OCI-LY7 (cell line): Measurements from ENCODE around the gene NLGN1.

Experiments
- CTCF ChIP-seq: fragments of 200-600 bp; sonication (generic); conservative IDR thresholded peaks from 2 replicates; pipeline ENCODE4 v1.5.1; 2014; ENCODE audit warnings: mild to moderate bottlenecking, antibody characterized with exemption, low read length, moderate library complexity, mixed read lengths
- EZH2phosphoT487 ChIP-seq: fragments of 200-600 bp; sonication (generic); IDR thresholded peaks from 2 replicates; pipeline ENCODE4 v1.6.1; 2018; ENCODE audit warnings: low read depth, borderline replicate concordance, mild to moderate bottlenecking, mixed run types, antibody characterized with exemption, low read length, moderate library complexity, mixed read lengths

- no peak for TF ChIP-seq EZH2phosphoT487
- no peak for TF ChIP-seq CTCF
These were observed 697.1 kb downstream of the NLGN1 start for GRCh38 chr3:174094669-174095068.
